ENCODE results near the gene ZFP36L1. TPM values are rescaled to one million over a fixed set of nuclear protein-coding genes. Genes with fewer than 3 reads are reported as not detected.
A peak's percentile ranks its signal among the peaks of the same experiment; 100 is the strongest.

ZFP36L1 gene
- total and polyA plus RNA-seq, 2 of the 13 experiments (the other 11 are each of a cell fraction or from before 2014, with no cell fraction given): 7.4 to 10.2 TPM

GRCh38 chr14:68784226-68784910 is 8.5 kb downstream of the ZFP36L1 start (continued):
- no peak for TF ChIP-seq KMT2B (CRISPR knock-in tag; IDR thresholded peaks at IDR 0.05)
- no peak; the same call in 1 of the 2 replicates for TF ChIP-seq GMEB1 (CRISPR knock-in tag; IDR thresholded peaks at IDR 0.05; ENCODE audit: borderline replicate concordance)
- TF ChIP-seq SOX5 (CRISPR knock-in tag; IDR thresholded peaks at IDR 0.05; ENCODE audit: borderline replicate concordance): peak; percentile 85
- peak; percentile 49; the same call in 1 of the 2 replicates for TF ChIP-seq TBX3 (IDR thresholded peaks at IDR 0.05; ENCODE audit: borderline replicate concordance)
- TF ChIP-seq DPF2 (CRISPR knock-in tag; IDR thresholded peaks at IDR 0.05; ENCODE audit: borderline replicate concordance, low read depth): peak; percentile 79
- TF ChIP-seq CREM (IDR thresholded peaks at IDR 0.05): peak; percentile 71
- TF ChIP-seq CREM (CRISPR knock-in tag; IDR thresholded peaks at IDR 0.05): no peak
- TF ChIP-seq UBTF (CRISPR knock-in tag; IDR thresholded peaks at IDR 0.05): peak; percentile 39
- no peak for TF ChIP-seq MZF1 (CRISPR knock-in tag; IDR thresholded peaks at IDR 0.05; ENCODE audit: borderline replicate concordance)
- TF ChIP-seq ZEB1 (IDR thresholded peaks at IDR 0.05; ENCODE audit: insufficient replicate concordance, low read depth): peak; percentile 12
- no peak for TF ChIP-seq ZNF839 (CRISPR knock-in tag; IDR thresholded peaks at IDR 0.05; ENCODE audit: borderline replicate concordance)
- peak; percentile 77 for TF ChIP-seq BCL6 (CRISPR knock-in tag; IDR thresholded peaks at IDR 0.05)
- TF ChIP-seq ZSCAN30 (CRISPR knock-in tag; IDR thresholded peaks at IDR 0.05): no peak
- 0 out of 2 replicates have a peak, but pooled peaks have one; percentile 37 for TF ChIP-seq ZNF333 (CRISPR knock-in tag; IDR thresholded peaks at IDR 0.05; ENCODE audit: borderline replicate concordance)
- peak; percentile 31 for TF ChIP-seq ZNF18 (CRISPR knock-in tag; IDR thresholded peaks at IDR 0.05; ENCODE audit: insufficient replicate concordance)
- TF ChIP-seq TBX2 (CRISPR knock-in tag; IDR thresholded peaks at IDR 0.05; ENCODE audit: borderline replicate concordance): peak; percentile 91
- no peak for TF ChIP-seq ZNF784 (CRISPR knock-in tag; IDR thresholded peaks at IDR 0.05; ENCODE audit: borderline replicate concordance)
- TF ChIP-seq NFYB (CRISPR knock-in tag; IDR thresholded peaks at IDR 0.05): 0 out of 2 replicates have a peak, but pooled peaks have one; percentile 51
- TF ChIP-seq ZNF432 (CRISPR knock-in tag; IDR thresholded peaks at IDR 0.05; ENCODE audit: borderline replicate concordance): no peak
- TF ChIP-seq ZFP90 (CRISPR knock-in tag; IDR thresholded peaks at IDR 0.05; ENCODE audit: borderline replicate concordance): no peak
- no peak for TF ChIP-seq ZNF549 (CRISPR knock-in tag; IDR thresholded peaks at IDR 0.05)
- no peak for TF ChIP-seq TBP (CRISPR knock-in tag; IDR thresholded peaks at IDR 0.05)
- peak; percentile 62; the same call in 1 of the 2 replicates for TF ChIP-seq CHD4 (IDR thresholded peaks at IDR 0.05; ENCODE audit: borderline replicate concordance, low read length)
- TF ChIP-seq HDAC1 (CRISPR knock-in tag; IDR thresholded peaks at IDR 0.05): peak; percentile 80
- no peak for TF ChIP-seq GTF2F1 (IDR thresholded peaks at IDR 0.05; ENCODE audit: low read length)

Data from HepG2 (cell line).